ENCODE results near the gene CACNA2D1.

CACNA2D1 gene

DNA sequence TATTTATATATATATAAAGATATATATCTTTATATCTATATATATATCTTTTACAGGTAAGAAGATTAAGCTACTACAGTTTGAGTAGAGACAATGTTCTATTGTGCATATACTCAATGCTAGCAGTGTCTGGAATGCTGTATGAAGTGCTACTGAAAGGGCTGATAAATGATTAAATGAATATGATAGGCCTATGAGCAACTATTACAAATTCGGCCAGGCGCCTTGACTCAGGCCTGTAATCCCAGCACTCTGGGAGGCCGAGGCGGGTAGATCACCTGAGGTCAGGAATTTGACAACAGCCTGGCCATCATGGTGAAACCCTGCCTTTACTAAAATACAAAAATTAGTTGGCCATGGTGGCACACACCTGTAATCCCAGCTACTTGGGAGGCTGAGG is 297.1 kb downstream of the CACNA2D1 start:
- ATAC-seq, result no peak
- TF ChIP-seq, protein P1, sequence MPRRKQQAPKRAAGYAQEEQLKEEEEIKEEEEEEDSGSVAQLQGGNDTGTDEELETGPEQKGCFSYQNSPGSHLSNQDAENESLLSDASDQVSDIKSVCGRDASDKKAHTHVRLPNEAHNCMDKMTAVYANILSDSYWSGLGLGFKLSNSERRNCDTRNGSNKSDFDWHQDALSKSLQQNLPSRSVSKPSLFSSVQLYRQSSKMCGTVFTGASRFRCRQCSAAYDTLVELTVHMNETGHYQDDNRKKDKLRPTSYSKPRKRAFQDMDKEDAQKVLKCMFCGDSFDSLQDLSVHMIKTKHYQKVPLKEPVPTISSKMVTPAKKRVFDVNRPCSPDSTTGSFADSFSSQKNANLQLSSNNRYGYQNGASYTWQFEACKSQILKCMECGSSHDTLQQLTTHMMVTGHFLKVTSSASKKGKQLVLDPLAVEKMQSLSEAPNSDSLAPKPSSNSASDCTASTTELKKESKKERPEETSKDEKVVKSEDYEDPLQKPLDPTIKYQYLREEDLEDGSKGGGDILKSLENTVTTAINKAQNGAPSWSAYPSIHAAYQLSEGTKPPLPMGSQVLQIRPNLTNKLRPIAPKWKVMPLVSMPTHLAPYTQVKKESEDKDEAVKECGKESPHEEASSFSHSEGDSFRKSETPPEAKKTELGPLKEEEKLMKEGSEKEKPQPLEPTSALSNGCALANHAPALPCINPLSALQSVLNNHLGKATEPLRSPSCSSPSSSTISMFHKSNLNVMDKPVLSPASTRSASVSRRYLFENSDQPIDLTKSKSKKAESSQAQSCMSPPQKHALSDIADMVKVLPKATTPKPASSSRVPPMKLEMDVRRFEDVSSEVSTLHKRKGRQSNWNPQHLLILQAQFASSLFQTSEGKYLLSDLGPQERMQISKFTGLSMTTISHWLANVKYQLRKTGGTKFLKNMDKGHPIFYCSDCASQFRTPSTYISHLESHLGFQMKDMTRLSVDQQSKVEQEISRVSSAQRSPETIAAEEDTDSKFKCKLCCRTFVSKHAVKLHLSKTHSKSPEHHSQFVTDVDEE (CRISPR knock-in tag; IDR thresholded peaks at IDR 0.05), result no peak
- TF ChIP-seq ISL1 (CRISPR knock-in tag; IDR thresholded peaks at IDR 0.05) (no peak), ZFP3 (CRISPR knock-in tag; IDR thresholded peaks at IDR 0.05) (no peak), ZNF70 (CRISPR knock-in tag; IDR thresholded peaks at IDR 0.05) (no peak), GLIS3 (CRISPR knock-in tag; IDR thresholded peaks at IDR 0.05) (no peak), RARB (CRISPR knock-in tag; IDR thresholded peaks at IDR 0.05) (no peak), ZNF8 (CRISPR knock-in tag; IDR thresholded peaks at IDR 0.05) (no peak), ZNF565 (CRISPR knock-in tag; conservative IDR thresholded peaks at IDR 0.05; ENCODE audit: low read depth) (no peak), BACH2 (CRISPR knock-in tag; IDR thresholded peaks at IDR 0.05; ENCODE audit: borderline replicate concordance) (no peak), OSR1 (CRISPR knock-in tag; IDR thresholded peaks at IDR 0.05) (no peak), ARNTL (CRISPR knock-in tag; IDR thresholded peaks at IDR 0.05; ENCODE audit: borderline replicate concordance, low read depth) (no peak), TCF4 (CRISPR knock-in tag; IDR thresholded peaks at IDR 0.05; ENCODE audit: borderline replicate concordance) (no peak), SNAI2 (CRISPR knock-in tag; IDR thresholded peaks at IDR 0.05) (no peak), PPARA (CRISPR knock-in tag; IDR thresholded peaks at IDR 0.05; ENCODE audit: borderline replicate concordance) (no peak), ZC3H10 (CRISPR knock-in tag; IDR thresholded peaks at IDR 0.05) (no peak)
- TF ChIP-seq, protein P2, sequence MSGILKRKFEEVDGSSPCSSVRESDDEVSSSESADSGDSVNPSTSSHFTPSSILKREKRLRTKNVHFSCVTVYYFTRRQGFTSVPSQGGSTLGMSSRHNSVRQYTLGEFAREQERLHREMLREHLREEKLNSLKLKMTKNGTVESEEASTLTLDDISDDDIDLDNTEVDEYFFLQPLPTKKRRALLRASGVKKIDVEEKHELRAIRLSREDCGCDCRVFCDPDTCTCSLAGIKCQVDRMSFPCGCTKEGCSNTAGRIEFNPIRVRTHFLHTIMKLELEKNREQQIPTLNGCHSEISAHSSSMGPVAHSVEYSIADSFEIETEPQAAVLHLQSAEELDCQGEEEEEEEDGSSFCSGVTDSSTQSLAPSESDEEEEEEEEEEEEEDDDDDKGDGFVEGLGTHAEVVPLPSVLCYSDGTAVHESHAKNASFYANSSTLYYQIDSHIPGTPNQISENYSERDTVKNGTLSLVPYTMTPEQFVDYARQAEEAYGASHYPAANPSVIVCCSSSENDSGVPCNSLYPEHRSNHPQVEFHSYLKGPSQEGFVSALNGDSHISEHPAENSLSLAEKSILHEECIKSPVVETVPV (CRISPR knock-in tag; IDR thresholded peaks at IDR 0.05), result no peak
- TF ChIP-seq, protein P3, sequence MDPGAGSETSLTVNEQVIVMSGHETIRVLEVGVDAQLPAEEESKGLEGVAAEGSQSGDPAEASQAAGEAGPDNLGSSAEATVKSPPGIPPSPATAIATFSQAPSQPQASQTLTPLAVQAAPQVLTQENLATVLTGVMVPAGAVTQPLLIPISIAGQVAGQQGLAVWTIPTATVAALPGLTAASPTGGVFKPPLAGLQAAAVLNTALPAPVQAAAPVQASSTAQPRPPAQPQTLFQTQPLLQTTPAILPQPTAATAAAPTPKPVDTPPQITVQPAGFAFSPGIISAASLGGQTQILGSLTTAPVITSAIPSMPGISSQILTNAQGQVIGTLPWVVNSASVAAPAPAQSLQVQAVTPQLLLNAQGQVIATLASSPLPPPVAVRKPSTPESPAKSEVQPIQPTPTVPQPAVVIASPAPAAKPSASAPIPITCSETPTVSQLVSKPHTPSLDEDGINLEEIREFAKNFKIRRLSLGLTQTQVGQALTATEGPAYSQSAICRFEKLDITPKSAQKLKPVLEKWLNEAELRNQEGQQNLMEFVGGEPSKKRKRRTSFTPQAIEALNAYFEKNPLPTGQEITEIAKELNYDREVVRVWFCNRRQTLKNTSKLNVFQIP (CRISPR knock-in tag; IDR thresholded peaks at IDR 0.05; ENCODE audit: borderline replicate concordance, low read depth), result no peak

DNA sequence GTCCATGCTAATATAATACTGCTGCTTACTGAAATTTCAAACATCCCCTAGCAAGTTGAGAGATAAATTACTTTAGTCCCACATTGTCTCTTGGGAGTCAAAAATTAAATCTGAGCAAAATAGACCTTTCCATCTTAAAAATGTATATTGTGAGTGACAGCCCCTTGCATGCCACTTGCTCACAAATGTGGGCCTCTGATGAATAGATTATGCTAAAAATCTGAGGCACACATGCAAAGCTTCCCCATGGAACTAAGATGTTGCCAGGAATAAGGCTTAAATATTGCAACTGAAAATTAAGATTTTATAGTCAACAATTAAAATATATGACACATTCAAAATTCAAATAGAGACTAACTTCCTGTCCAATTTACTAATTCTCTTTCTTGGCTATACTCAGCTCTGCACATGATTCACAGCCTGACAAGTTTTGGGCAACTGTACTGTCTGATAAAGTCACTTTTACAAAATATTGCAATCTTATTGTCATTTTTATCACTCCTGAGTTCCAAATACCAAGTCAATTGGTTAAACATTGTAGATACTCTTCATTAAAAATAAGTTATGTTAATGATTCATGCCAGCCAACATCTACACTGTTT is 301.2 kb downstream of the CACNA2D1 start:
- ATAC-seq, result no peak
- TF ChIP-seq TCF4 (CRISPR knock-in tag; IDR thresholded peaks at IDR 0.05; ENCODE audit: borderline replicate concordance) (no peak), ZNF8 (CRISPR knock-in tag; IDR thresholded peaks at IDR 0.05) (no peak), RARB (CRISPR knock-in tag; IDR thresholded peaks at IDR 0.05) (no peak), TOX (CRISPR knock-in tag; IDR thresholded peaks at IDR 0.05; ENCODE audit: borderline replicate concordance) (no peak), ZFP3 (CRISPR knock-in tag; IDR thresholded peaks at IDR 0.05) (no peak), ZFP30 (CRISPR knock-in tag; IDR thresholded peaks at IDR 0.05) (no peak), SNAI2 (CRISPR knock-in tag; IDR thresholded peaks at IDR 0.05) (no peak), OSR1 (CRISPR knock-in tag; IDR thresholded peaks at IDR 0.05) (no peak), BACH2 (CRISPR knock-in tag; IDR thresholded peaks at IDR 0.05; ENCODE audit: borderline replicate concordance) (no peak), ISL1 (CRISPR knock-in tag; IDR thresholded peaks at IDR 0.05) (no peak), ESRRG (CRISPR knock-in tag; IDR thresholded peaks at IDR 0.05) (no peak), ZC3H10 (CRISPR knock-in tag; IDR thresholded peaks at IDR 0.05) (no peak), PPARA (CRISPR knock-in tag; IDR thresholded peaks at IDR 0.05; ENCODE audit: borderline replicate concordance) (no peak), CSDC2 (CRISPR knock-in tag; IDR thresholded peaks at IDR 0.05) (no peak), ZNF70 (CRISPR knock-in tag; IDR thresholded peaks at IDR 0.05) (no peak)
- TF ChIP-seq, protein P2 (CRISPR knock-in tag; IDR thresholded peaks at IDR 0.05), result no peak
- TF ChIP-seq, protein P3 (CRISPR knock-in tag; IDR thresholded peaks at IDR 0.05; ENCODE audit: borderline replicate concordance, low read depth), result no peak
- TF ChIP-seq, protein P1 (CRISPR knock-in tag; IDR thresholded peaks at IDR 0.05), result no peak
- TF ChIP-seq, protein P4, sequence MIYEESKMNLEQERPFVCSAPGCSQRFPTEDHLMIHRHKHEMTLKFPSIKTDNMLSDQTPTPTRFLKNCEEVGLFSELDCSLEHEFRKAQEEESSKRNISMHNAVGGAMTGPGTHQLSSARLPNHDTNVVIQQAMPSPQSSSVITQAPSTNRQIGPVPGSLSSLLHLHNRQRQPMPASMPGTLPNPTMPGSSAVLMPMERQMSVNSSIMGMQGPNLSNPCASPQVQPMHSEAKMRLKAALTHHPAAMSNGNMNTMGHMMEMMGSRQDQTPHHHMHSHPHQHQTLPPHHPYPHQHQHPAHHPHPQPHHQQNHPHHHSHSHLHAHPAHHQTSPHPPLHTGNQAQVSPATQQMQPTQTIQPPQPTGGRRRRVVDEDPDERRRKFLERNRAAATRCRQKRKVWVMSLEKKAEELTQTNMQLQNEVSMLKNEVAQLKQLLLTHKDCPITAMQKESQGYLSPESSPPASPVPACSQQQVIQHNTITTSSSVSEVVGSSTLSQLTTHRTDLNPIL (CRISPR knock-in tag; IDR thresholded peaks at IDR 0.05; ENCODE audit: low read depth), result no peak

All from SK-N-SH treated with all-trans-retinoic acid at 6 μM for 48 hours (cell line).